HG03045 (cell line): Measurements from ENCODE around the gene UGT8.
"Not testable (repeated sequence)": the region's sequence is repeated elsewhere in the genome, so short reads cannot be mapped to it uniquely, and the experiment has no call there.

Experiments used
- ATAC-seq: cut with Tn5 transposase; IDR thresholded peaks from one replicate; pipeline ENCODE4 v1.9.1; 2021; ENCODE audit warnings: mild to moderate bottlenecking, moderate library complexity; ENCODE audit not compliant: unreplicated experiment

UGT8 gene

DNA sequence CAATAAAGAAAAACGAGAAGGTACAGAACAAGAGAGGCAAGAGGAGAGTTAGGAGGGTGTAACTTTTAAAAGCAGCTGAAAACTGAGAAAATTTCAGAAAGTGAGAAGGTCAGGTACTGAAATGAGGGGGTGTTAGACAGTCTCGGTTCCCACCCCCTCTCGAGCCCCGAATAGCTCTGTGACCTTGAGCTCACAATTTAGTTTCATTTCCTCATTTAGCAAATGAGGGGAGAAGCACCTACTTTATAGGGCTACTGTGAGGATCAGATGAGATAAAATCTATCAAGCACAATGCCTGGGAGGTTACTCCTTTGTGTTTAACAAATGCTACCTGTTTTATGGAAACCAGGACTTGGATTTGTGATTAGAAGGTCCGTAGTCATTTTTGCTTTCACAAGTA lies 4.9 kb downstream of the UGT8 start:
- ATAC-seq, result peak; percentile 94

DNA sequence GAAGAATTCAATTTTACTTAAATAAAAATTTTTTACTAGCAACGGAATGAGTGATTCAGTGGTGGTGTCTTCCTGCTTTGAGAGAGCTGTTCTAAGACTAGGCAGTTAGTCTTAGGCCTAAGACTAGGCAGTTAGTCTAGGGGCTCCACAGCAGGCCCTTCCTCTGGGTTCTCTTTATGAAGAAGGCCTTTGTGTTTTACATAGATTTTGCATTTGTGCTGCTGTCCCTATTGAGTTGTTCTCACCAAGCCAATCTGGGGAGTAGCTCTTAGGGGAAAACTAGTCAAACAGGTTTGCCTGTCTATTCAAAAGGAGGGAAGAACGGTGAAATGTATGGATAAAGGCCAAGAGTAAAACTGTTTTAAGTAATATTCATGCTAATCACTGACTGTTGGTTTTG lies 7.6 kb downstream of the UGT8 start:
- no peak for ATAC-seq

DNA sequence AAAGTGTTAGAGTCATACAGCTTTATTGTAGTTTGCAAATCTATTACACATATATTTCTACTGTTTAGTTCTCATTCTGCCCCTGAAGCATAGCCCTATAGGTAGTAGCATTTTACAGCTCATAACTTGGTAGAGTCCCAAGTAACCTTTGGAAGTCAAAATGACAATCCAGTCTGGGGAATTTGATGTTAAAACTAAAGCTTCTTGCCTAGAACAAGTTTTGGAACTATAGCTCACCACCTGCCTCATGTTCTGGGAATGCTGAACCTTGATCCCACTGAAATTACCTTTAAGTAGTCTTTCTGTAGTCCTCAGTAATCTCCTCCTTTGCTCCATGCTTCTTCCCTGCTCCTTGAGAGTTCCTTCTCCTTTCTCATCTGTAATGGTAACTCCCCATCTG lies 8.4 kb downstream of the UGT8 start:
- no peak for ATAC-seq

GRCh38 chr4:114613560-114613959 lies 15.0 kb downstream of the UGT8 start:
- ATAC-seq, result no peak

DNA sequence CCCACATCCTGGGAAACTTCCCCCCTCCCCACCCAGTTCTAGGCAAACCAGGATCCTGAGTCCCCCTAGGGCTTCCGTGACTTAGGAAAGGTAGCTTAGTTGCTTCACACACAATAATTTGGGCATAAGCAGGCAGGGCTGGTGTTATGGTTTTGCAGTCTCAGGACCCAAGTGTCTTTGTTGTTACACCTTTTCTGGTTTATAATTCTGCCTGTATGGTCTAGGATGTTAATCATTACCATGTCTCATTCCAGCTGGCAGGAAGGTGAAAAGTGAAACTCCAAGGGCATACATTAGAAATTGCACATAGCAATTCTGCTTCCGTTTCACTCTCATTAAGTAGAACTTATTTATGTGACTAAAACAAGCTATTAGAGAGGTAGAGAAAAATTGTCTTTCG lies 16.8 kb downstream of the UGT8 start:
- ATAC-seq, result no peak

DNA sequence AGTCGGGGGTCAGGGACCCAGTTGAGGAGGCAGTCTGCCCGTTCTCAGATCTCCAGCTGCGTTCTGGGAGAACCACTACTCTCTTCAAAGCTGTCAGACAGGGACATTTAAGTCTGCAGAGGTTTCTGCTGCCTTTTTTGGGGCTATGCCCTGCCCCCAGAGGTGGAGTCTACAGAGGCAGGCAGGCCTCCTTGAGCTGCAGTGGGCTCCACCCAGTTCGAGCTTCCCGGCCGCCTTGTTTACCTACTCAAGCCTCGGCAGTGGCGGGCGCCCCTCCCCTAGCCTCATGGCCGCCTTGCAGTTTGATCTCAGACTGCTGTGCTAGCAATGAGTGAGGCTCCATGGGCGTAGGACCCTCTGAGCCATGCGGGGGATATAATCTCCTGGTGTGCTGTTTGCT lies 17.4 kb downstream of the UGT8 start:
- not testable (repeated sequence) for ATAC-seq

- ATAC-seq, result no peak
These were observed 27.6 kb downstream of the UGT8 start for GRCh38 chr4:114626196-114626595.

DNA sequence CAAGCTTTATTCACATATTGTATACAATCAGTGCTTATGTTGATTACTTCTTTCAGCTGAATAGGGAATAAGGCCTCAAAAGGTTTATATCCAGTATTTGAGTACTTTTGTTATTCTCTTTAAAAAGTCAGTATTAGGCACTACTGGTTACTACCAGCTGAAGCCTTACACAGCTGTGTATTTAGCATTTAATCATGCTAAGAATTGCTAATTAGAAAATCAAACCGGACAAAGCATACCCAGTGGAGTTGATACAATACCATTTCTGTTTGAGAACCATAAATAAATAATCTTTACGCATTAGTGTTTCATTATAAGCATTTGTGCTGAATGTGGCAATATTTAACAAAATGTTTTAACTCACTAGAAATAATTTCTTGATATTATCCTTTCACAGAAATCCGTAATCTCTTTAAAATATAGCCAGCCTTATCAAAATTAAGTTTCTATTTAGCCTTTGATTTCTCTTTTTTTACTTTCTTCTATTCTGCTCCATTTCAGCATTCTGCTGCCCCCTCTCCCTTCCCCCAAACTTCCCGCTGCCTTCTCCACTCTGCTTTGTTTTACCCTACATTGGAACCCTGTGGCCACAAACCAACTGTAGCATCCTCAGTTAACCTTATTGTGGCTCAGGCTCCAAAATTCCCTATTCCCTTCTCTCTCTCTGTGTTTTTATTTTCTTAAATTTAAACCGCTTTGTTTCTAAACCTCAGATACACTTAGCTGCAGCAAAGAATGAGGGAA lies 37.8 kb downstream of the UGT8 start:
- ATAC-seq, result no peak

DNA sequence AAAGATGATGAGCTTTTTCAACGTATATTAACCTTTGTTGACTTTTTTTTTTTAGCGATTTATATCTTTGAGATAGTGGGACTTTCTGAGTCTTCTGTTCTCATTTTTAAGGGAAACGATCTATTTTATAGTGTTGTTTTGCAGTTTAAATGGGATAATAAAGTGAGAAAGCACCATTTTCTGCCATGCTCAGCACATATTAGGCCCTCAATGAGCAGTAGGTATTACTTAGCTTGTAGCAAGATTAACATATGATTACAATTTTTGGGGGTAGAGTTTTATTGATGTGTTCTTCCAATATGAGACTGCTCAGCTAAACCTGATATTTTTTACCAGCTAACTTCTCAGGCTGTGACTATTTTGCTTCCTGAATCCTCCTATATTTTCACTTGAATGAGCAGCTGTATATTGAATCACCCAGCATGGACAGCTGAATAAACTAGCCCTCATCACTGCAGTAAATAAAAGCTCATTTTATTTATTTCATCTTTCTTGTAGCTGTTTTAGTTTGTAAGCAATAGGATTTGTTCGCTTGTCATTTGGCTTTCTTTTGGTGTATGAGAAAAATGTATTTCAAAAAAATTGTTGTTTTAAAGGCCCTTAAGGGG lies 43.7 kb downstream of the UGT8 start:
- ATAC-seq, result no peak

DNA sequence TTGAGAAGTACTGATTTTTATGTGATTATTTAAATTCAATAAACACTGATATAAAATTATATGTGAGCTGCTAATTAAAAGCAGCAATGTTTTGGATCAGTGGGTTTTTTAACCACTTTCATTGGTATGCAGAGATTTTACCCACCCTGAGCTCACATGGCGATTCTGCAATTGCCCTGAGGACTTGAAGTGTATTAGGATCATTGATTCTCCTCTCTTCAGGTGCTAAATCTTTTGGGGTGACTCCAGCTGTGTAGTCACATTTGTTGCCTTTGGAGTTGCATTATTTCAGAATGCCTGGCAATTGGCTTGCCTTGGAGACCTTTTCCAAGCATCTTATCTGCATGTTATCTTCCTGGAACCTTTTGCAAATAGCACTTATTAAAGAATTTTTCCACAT lies 51.3 kb downstream of the UGT8 start:
- ATAC-seq, result no peak

DNA sequence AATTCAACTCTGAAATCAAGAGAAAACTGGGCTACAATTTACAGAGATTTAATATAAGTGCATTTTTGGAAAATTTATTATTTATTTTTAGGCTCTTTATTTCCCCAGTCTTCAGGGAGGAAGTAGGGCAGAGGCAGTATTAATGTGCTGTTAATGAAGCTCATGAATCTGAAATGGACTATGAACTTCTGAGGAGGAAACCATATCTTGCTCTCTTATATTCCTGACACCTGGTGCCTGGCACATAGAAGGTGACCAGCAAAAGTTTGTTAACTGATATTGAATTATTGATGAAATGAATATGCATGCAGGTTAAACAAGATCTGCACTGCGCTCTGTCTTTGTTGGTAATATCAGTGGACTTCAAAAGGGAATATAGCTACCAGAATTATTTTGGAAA lies 55.1 kb downstream of the UGT8 start:
- ATAC-seq, result no peak

GRCh38 chr4:114654592-114654991 lies 56.0 kb downstream of the UGT8 start:
- ATAC-seq, result no peak

DNA sequence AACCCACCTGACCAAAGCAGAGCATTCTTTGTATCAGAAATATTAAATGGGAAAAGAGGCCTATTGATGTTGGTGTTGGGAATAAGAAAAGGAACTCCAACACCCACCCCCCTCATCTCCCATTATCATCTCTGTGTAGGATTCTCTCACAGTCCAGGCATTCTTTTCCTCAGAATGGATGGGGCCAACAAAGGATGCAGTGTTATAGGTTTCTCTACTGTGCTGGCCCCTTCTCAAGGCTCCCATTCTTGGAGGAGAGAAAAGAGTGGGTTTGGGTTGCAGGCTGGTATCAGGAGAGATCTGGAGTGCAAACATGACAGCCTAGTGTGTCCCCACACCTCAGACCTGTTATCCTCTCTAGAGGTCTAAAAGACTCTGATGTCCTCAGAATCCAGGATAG lies 59.6 kb downstream of the UGT8 start:
- no peak for ATAC-seq

- no peak for ATAC-seq
These were observed 60.2 kb downstream of the UGT8 start for GRCh38 chr4:114658776-114659175.

GRCh38 chr4:114659386-114660008 lies 60.9 kb downstream of the UGT8 start:
- ATAC-seq, result peak; percentile 90

GRCh38 chr4:114663083-114663482 lies 64.5 kb downstream of the UGT8 start:
- ATAC-seq, result no peak

DNA sequence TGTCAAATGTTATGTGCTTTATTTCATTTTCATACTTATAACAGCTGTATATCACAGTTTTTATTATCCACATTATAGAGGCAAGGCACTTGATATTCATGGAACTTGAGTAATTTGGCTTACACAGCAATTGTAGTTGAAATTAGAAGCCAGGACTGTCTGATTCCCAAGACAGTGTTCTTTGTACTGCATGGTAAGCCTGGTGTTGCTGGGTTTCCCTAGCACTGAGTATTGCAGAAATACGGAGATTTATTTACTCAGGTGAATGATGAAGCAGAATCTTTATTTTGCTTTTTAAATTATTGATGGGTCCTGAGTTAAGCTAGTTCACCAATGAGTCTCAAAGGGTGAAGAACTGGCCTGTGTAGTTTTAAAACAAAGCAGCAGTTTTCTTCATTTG lies 70.0 kb downstream of the UGT8 start:
- ATAC-seq, result no peak

DNA sequence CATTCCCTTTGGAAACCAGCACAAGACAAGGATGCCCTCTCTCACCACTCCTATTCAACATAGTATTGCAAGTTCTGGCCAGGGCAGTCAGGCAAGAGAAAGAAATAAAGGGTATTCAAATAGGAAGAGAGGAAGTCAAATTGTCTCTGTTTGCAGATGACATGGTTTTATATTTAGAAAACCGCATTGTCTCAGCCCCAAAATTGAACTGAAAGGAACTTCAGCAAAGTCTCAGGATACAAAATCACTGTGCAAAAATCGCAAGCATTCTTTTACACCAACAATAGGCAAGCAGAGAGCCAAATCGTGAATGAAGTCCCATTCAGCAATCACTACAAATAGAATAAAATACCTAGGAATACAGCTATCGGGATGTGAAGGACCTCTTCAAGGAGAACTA lies 72.1 kb downstream of the UGT8 start:
- not testable (repeated sequence) for ATAC-seq

DNA sequence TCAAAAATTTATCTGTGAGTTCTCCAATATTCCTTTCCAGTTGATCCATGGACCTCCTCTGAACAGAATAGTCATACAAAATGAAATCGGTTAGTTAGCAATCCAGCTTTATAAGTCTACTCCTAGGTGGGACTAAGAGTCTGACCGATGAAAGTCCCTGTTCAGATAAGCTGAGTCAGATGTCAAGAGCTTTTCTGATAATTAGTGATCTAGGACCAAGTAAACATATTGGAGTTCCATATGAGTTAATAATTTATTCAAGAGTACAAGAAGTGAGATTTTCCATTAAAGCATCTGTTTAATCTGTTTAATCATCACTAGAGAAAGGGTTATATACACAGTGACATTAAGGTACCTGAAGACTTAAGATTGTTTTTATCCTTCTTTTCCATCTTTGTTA lies 74.7 kb downstream of the UGT8 start:
- no peak for ATAC-seq

- ATAC-seq, result no peak
These were observed 75.5 kb downstream of the UGT8 start for GRCh38 chr4:114674080-114674479.

DNA sequence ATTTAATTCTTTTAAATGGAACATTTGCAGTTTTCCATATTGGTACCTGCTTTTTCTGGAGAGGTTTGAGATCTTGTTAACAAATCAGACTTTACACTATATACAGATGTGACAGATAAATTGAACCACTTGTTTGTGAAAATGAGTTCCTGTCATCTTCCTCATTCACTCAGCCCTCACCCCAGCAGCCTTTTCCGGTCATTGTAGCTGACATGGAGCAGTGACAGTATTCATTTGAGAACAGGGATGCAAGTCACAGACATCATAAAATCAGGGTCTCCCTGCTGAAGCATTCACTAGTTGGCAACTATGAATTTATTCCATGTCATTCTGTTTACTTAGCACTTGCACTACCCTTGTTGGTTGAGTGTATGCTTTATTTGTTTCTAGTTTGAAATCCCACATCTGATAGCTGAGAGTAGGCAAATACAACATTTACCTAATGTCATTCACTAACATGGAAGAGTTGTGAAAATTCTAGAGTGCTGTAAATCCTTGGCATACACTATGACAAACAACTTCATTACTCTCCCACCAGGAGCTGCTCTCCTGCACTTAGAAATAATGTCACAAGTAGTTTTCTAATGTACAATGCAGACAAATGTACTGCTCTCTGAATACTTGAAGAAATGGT lies 78.9 kb downstream of the UGT8 start:
- ATAC-seq, result no peak

DNA sequence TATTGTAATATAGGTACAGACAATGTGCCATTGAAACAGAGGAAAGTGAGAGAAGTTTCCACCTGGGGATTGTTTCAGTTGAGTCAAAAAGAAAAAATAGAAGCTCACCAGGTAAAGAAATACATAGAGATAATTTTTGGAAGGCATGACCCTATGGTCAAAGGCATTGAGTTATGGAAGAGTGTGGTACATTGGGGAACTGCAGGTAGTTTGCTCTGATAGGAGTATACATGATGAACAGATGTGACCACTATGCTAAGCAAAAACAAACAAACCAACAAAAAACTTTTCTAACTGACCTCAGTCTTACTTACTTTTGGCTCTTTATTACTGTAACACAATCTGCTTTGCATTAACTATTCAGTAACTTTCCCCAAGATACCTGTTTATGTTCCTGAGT lies 85.9 kb downstream of the UGT8 start:
- no peak for ATAC-seq
